T47D (cell line): ENCODE results near the gene SYT15B.
"Not testable (repeated sequence)": the region's sequence is repeated elsewhere in the genome, so short reads cannot be mapped to it uniquely, and the experiment has no call there.

Experiments
- DNase-seq, 2 experiments: peaks; one replicate each; pipeline versions ENCODE4 v3.0.0 to v3.0.0-alpha.2; 2011 to 2012; ENCODE audit warnings: low read depth in 1 of 2, low spot score in 1 of 2
- in situ Hi-C: cut with HindIII; loops from 2 replicates; pipeline ENCODE4 v1.10.0; 2016; ENCODE audit warnings: low sequenced_read_pairs, low pct_unique_long_range_greater_than_20kb

SYT15B gene

DNA sequence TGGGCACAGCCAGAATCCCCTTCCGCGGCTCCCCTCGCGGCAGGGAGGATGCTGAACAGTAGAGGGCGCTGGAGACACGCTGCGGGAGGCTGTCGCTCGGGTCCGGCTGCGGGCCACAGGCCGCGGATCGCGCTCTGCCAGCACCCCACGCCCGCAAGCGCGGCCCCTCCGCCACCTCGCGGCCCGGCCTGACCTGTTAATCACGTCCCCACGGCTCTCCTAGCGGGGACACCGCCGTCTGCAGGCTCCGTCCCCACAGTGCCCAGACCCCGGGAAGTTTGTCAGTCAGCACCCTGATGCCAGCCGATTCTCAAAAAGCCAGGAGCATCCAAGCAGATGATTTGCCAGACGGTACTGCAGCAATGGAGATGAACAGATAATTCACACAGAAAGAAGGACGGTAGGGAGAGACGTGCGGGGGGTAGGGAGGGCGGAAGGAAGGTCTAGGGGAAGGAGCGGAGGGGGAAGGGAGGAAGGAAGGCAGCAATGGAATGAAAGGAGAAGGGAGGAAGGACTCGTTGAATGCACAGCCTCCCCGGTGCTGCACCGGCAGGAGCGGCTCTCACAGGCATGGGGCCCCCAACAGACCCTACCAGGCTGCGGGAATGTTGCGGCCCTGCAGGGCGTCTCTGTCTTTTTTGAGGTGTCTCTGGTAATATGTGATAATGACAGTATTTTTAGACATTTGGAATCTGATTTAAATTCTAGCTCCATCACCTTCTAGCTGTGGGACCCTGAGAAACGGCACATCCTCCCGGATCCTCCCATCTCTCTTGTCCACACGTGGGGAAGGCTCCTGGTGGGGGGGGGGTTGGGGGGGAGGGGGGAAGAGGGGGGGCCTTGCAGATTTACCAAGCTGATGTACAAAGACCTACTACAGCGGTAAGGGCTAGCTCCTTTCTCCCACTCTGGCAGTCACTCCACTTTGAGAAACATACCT lies 19.5 kb downstream of the SYT15B start:
- in situ Hi-C loops: not testable (repeated sequence)
- peak in 1 of 2 experiments; percentile 59 for DNase-seq

DNA sequence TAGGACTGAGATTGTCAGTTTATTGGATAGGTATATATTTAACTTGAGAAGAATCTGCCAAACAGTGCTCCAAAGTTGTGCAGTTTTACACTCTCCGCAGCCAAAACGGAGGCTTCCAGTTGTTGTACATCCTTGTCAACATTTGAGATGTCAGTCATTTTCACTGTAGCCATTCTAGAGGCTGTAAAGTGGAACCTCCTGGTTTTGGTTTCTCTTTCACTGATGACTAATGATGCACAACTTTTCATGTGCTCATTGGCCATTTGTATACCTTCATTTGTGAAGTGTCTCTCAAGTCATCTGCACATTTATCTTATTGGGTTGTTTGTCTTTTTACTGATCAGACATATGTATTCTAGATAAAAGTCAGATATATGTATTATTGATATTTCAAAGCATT lies 22.5 kb downstream of the SYT15B start:
- DNase-seq, in situ Hi-C loops: not testable (repeated sequence)

DNA sequence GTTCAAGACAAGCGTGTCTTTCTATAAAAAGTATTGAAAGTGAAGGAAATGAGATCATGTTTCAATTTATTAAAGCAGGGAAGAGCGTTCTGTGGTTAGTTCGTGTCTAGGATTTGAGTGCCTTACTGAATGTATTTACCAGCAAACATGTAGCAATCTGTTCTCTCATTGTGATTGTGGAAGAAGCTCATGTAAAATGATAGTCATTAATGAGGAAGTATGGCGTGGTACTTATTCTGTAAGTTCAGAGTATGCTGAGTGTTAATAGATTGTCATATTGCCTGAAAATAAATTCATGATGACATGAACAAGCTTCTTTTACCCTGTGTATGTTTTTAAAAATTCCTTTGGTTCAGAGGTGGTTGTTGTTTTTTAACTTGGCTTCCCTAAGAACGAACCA lies 32.5 kb downstream of the SYT15B start:
- DNase-seq, in situ Hi-C loops: not testable (repeated sequence)

DNA sequence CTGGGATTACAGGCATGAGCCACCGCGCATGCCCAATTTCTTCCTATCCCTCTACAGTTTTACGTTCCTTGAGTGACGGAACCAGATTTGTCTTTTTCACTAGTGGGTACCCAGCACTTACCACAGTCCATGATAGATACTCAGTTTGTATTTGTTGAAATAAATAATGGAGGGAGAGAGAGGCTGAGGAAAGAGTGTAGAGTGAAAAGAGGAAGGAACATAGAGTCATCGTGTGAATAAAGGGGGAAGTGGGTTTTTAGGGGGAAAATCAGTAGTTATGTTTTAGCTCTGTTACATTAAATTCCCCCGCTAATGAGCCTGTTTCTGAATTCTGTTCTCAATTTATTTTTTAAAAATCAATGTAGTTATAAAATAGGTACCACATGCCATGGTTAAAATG lies 37.7 kb downstream of the SYT15B start:
- DNase-seq, in situ Hi-C loops: not testable (repeated sequence)

DNA sequence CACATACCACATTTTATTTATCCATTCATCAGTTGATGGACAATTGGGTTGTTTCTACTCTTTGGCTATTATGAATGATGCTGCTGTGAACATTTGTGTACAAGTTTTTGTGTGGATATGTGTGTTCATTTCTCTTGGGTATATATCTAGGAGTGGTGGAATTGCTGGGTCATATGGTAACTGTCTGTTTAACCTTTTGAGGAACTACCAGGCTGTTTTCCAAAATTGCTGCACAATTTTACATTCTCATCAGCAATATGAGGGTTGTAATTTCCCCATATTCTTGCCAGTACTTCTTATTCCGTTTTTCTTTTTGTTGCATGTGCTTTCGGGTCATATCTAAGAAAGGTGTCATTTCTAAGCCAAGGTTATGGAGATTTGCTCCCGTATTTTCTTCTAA lies 38.3 kb downstream of the SYT15B start:
- DNase-seq, in situ Hi-C loops: not testable (repeated sequence)

DNA sequence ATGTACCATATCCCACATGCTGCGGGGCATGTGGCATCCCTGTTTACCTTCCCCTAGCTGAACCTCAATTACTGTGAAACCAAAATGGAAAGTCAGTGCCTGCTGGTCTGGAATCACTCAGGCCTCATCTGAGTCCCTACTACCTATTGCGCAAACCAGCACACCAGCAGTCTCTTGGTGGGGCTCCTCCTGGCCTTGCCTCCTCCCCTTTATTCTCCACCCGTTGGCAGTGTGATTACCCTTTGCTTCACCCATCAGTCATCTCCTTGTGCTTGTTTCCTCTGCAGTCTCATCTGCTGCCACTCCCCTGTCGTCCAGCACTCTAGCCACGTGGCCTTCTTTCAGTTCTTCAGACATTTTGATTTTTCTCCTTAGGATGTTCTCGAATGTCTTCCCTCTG lies 39.3 kb downstream of the SYT15B start:
- DNase-seq, in situ Hi-C loops: not testable (repeated sequence)

DNA sequence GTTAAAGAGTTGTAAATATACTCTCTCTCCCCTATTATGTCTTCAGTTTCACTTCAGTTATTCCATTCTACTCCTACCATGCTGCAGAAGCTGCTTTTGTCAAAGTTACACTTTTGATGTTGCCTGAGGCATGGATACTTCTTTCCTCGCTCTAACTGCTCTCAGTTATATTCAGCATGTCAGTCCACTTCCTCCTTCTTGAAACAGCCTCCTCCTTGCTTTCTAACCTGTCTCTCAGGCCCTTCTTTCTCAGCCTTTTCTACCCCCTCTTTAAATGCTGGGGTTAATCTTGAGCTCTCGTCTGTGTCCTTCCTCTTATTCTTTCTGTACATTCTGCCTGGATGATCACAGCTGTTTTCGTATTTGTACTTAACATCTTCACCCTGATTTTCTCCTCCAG lies 40.0 kb downstream of the SYT15B start:
- DNase-seq, in situ Hi-C loops: not testable (repeated sequence)

DNA sequence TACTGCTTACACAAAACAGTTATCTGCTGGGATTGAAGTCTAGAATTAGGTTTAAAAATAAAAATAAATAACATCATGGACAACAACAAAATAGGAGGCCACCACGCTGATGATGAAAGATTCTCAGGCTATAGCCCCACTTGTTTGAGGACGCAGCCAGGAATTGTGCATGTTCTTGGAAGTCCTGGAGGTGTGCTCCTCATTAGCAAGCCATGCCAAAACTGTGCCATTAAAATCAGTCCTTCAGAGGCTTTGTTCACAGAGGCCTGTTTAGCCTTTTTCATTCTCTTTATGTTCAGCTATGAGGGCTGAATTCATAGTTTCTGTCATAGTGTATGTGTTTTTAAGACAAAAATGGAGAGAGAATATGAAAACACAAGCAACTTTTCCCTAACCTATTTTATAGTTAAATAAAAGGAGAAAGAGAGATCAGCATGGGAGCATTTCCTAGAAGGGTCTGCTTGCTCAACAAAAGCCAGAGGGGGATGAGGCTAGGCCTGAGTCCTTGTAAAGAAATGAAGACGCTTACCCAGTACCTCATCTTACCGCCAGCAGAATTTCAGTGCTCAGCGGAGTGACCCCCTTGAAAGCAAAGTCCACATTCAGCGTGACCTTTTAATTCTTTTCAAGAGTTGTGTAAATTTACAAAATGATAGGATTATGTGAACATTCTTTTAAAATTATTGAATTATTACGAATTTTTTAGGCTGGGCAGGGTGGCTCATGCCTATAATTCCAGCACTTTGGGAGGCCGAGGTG lies 46.2 kb downstream of the SYT15B start:
- DNase-seq, in situ Hi-C loops: not testable (repeated sequence)
